IgD-negative memory B cell (primary cell): Measurements from ENCODE around the gene RNU6-8. TPM values are rescaled to one million over a fixed set of nuclear protein-coding genes. Genes with fewer than 3 reads are reported as not detected.

ENCODE experiments used
- H3K27ac Mint-ChIP-seq, 3 donors: one replicate each; pipeline ENCODE4 v1.8.0; 2020 to 2022; ENCODE audit warnings: mild to moderate bottlenecking in 3 of 3, mixed read lengths in 3 of 3, moderate library complexity in 1 of 3
- H3K27me3 Mint-ChIP-seq: one replicate; pipeline ENCODE4 v1.8.0; 2021; ENCODE audit warnings: mixed read lengths
- H3K36me3 Mint-ChIP-seq: one replicate; pipeline ENCODE4 v1.8.0; 2020; ENCODE audit warnings: mild to moderate bottlenecking, mixed read lengths
- H3K4me1 Mint-ChIP-seq, 3 donors: one replicate each; pipeline ENCODE4 v1.8.0; 2020 to 2022; ENCODE audit warnings: mixed read lengths in 3 of 3, mild to moderate bottlenecking in 1 of 3
- H3K4me3 Mint-ChIP-seq, 4 donors: one replicate each; pipeline ENCODE4 v1.8.0; 2020 to 2022; ENCODE audit warnings: mild to moderate bottlenecking in 4 of 4, mixed read lengths in 4 of 4, moderate library complexity in 3 of 4
- H3K9me3 Mint-ChIP-seq, 3 donors: one replicate each; pipeline ENCODE4 v1.8.0; 2020 to 2021; ENCODE audit warnings: mixed read lengths in 3 of 3, mild to moderate bottlenecking in 1 of 3
- polyA plus RNA-seq: library from polyadenylated mRNA; unstranded; fragments of 300-500 nt; fragmentation: Illumina TruSeq; gene quantifications from one replicate; pipeline ENCODE4 v1.2.3, GENCODE V29; 2021

The RNU6-8 gene
- polyA plus RNA-seq, 1 donor from 2014 or later = not detected

DNA sequence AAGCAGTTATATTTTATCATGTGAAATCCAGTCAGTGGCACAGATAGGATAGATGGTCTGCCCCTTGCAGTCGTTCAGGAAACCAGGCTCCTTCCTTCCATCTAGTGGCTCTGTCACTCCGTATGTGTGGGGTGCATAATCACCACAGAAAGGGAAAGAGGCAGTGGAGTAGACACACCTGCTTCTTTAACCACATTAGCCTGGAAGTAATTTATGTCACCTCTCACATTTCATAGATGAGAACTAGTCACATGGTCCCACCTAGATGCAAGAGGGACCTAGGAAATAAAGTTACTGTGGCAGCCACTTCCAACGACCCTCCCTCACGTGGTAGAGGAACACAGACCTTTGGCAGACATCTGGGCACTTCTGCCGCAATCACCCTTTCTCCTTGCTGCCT is 14.2 kb upstream of the RNU6-8 start:
- H3K36me3 Mint-ChIP-seq = peaks cover 3% of the 10 kb centered on the region
- H3K27ac Mint-ChIP-seq = no peak overlapping the region
- H3K4me1 Mint-ChIP-seq = no peaks in the 10 kb centered on the region
- peaks cover 2% of the 10 kb centered on the region for H3K27me3 Mint-ChIP-seq
- H3K4me3 Mint-ChIP-seq = no peak overlapping the region
- H3K9me3 Mint-ChIP-seq = peaks cover 0 to 2% (median 0%) of the 10 kb centered on the region in 3 donors

DNA sequence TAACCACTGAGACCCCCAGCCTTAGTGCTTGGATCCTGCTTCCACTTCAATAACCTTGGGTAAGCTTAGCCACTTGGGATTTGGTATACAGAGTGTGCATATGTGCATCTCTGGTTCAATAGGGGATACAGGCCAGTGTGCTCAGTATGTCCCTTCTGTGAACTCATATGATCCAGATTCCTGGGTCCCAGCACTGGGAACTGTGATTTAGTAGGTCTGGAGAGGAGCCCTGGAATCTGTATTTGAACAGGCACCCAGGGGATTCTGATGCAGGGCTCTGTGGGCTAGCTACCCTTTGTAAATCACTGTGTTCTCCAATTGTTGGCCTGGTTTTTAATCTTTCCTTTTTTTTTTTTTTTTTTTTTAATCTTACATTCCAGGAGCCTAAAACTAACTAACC is 9.8 kb upstream of the RNU6-8 start:
- peaks cover 3% of the 10 kb centered on the region for H3K36me3 Mint-ChIP-seq
- no peak overlapping the region for H3K4me3 Mint-ChIP-seq
- peaks cover 2% of the 10 kb centered on the region for H3K27me3 Mint-ChIP-seq
- H3K4me1 Mint-ChIP-seq = no peaks in the 10 kb centered on the region
- H3K27ac Mint-ChIP-seq = no peak overlapping the region
- H3K9me3 Mint-ChIP-seq = peaks cover 0 to 2% (median 2%) of the 10 kb centered on the region in 3 donors

DNA sequence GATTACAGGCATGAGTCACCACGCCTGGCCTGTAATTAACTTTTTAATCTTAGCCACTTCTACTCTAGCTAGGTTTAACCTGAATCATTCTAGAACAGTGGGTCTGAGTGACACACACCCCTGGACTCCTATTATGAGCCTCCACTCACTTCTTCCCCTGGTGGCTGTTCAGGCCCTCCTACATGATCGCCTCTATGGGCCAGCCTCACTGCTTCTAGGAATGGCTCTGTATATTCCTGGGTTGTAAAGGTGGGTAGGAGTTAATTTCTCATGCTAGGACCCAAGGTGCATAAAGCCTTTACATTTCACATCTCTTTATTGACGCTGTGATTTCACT is 8.0 kb upstream of the RNU6-8 start:
- H3K4me1 Mint-ChIP-seq = peaks cover 6% of the 10 kb centered on the region in 3 donors
- H3K27me3 Mint-ChIP-seq = peaks cover 4% of the 10 kb centered on the region

DNA sequence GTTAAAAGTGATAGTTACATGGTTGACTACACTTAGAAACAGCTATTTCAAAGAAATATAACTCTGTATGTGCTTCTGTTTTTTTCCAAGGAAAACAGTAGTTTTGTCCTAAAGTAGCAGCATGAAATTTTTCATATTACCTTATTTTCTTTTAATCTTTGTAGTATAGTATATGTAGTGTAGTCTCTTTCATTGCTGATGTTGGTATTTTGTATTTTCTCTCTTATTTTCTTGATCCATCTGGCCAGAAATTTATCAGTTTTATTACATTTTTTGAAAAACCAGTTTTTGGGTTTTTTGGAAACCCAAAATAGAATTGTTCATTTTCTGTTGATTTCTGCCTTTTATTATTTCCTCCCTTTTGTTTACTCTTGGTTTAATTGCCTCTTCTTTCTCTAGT is 6.4 kb upstream of the RNU6-8 start:
- Mint-ChIP-seq H3K27me3 (peaks cover 4% of the 10 kb centered on the region), H3K4me3 (no peak overlapping the region), H3K27ac (no peak overlapping the region), H3K4me1 (peaks cover 9 to 13% (median 10%) of the 10 kb centered on the region in 3 donors), H3K36me3 (no peaks in the 10 kb centered on the region), H3K9me3 (peaks cover 0 to 2% (median 0%) of the 10 kb centered on the region in 3 donors)

More for the DNA sequence above, 8.0 kb upstream of the RNU6-8 start:
- Mint-ChIP-seq H3K4me3 (no peak overlapping the region), H3K36me3 (no peaks in the 10 kb centered on the region), H3K27ac (no peak overlapping the region), H3K9me3 (peaks cover 0 to 2% (median 2%) of the 10 kb centered on the region in 3 donors)

DNA sequence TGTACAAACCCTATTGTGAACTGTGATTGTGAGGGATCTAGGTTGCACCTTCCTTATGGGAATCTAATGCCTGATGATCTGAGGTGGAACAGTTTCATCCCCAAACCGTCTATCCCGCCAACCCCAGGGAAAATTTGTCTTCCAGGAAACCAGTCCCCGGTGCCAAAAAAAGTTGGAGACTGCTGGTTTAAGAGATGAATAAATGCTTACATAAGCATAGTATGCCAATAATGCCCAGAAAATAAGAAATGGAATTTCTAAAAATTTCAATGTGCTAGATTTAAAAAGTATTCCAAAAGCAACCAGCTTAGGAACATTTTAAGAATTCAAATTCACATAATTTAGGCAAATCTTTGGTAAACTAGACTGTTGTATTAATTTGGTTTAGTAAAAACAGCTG is 5.4 kb upstream of the RNU6-8 start:
- peaks cover 4% of the 10 kb centered on the region for H3K27me3 Mint-ChIP-seq
- no peak overlapping the region for H3K27ac Mint-ChIP-seq
- H3K4me1 Mint-ChIP-seq = peaks cover 13 to 21% (median 16%) of the 10 kb centered on the region in 3 donors
- H3K9me3 Mint-ChIP-seq = peaks cover 0 to 2% (median 0%) of the 10 kb centered on the region in 3 donors
- no peak overlapping the region for H3K4me3 Mint-ChIP-seq
- no peaks in the 10 kb centered on the region for H3K36me3 Mint-ChIP-seq

DNA sequence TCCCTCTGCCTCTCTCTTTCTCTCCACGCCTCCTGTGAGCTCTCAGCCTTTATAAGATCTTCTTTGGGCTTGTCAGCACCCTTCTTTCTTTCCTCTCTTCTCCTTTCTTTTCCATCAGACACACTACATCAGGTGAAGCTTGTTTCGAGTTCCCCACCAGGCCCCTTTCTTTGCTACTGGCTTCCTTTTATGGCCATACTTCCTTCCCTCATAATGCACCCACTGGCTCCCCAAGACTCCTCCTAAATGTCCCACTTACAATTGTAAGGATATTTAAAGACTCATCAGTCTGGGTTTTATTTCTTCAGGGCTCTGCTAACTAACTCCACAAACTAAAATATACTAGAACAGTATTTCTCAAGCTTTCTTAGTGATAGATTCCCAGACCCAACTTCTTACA is 3.5 kb upstream of the RNU6-8 start:
- H3K4me3 Mint-ChIP-seq = peak overlapping the region in 1 of 4 donors; percentile 86
- peaks cover 25 to 30% (median 27%) of the 10 kb centered on the region in 3 donors for H3K4me1 Mint-ChIP-seq
- H3K36me3 Mint-ChIP-seq = peaks cover 1% of the 10 kb centered on the region
- peaks cover 0 to 2% (median 0%) of the 10 kb centered on the region in 3 donors for H3K9me3 Mint-ChIP-seq
- H3K27ac Mint-ChIP-seq = peak overlapping the region; percentile 11 to 91 (median 14)
- peaks cover 4% of the 10 kb centered on the region for H3K27me3 Mint-ChIP-seq

DNA sequence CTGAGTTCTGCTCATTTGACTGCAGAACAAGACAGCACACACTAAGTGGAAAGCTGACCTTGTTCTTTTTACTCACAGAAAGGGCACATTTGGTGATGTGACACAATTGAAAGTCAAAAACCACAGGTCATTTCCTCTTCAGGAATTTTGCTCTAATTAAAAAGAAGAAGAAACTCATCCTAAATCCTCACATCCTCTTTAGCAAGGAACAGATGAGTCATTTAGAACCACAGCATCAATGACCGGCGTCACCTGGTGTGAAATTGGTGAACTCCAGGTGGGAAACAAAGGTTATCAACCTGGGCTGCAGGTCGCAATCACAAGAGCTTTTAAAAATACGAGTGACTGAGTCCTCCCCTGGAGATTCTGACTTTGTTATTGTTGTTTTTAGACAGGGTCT is 2.9 kb upstream of the RNU6-8 start:
- peaks cover 0 to 2% (median 0%) of the 10 kb centered on the region in 3 donors for H3K9me3 Mint-ChIP-seq
- H3K4me1 Mint-ChIP-seq = peaks cover 25 to 30% (median 29%) of the 10 kb centered on the region in 3 donors
- peak overlapping the region in 2 of 4 donors; percentile 15 to 86 for H3K4me3 Mint-ChIP-seq
- peaks cover 1% of the 10 kb centered on the region for H3K36me3 Mint-ChIP-seq
- peak overlapping the region in 2 of 3 donors; percentile 11 to 91 for H3K27ac Mint-ChIP-seq
- H3K27me3 Mint-ChIP-seq = peaks cover 4% of the 10 kb centered on the region

DNA sequence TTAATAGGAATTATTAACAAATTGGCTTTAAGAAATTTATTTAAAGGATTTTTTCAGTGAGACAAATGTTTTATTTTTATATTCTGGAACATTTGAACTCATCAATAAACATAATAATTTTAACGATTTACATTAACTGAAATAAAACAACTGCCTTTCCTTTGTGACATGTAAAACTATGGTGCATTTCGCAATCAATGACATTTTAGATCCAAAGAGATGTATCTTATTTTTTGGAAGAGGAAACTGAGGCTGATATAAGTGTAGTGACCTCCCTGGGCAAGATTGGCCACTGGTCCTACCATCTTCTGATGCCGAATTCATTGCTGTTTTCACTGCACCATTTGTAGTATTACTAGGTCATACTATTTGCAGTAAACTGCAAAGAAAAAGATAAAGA is 2.5 kb upstream of the RNU6-8 start:
- peaks cover 0 to 2% (median 0%) of the 10 kb centered on the region in 3 donors for H3K9me3 Mint-ChIP-seq
- H3K4me1 Mint-ChIP-seq = peaks cover 25 to 33% (median 30%) of the 10 kb centered on the region in 3 donors
- H3K27me3 Mint-ChIP-seq = peaks cover 4% of the 10 kb centered on the region
- peaks cover 1% of the 10 kb centered on the region for H3K36me3 Mint-ChIP-seq
- H3K4me3 Mint-ChIP-seq = peak overlapping the region in 2 of 4 donors; percentile 15 to 86
- H3K27ac Mint-ChIP-seq = peak overlapping the region in 1 of 3 donors; percentile 91

DNA sequence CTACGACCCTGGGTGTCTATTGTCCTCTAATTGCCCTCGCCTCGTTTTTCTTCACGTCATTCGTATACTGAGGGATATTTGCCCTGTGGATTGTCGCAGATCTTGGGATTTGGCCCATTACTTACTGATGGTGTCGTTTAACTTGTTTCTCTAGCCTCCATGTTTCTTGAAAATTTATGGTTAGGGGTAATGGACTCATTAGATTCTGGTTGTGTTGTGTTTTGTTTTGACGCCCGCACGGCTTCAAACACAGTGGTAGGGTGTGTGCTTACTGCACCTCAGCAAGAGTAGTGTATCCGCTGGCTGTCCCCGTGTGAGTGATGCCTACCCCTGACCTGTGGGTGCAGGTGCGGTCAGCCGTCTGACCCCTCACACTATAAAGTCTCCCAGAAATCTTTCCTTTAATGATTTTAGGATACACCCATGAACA is 874 bp upstream of the RNU6-8 start:
- H3K36me3 Mint-ChIP-seq = peaks cover 1% of the 10 kb centered on the region
- H3K27ac Mint-ChIP-seq = peak overlapping the region; percentile 97 to 100 (median 99)
- no peaks in the 10 kb centered on the region for H3K9me3 Mint-ChIP-seq
- H3K4me1 Mint-ChIP-seq = peaks cover 31 to 42% (median 35%) of the 10 kb centered on the region in 3 donors
- peak overlapping the region; percentile 85 to 96 (median 94) for H3K4me3 Mint-ChIP-seq
- peaks cover 4% of the 10 kb centered on the region for H3K27me3 Mint-ChIP-seq

DNA sequence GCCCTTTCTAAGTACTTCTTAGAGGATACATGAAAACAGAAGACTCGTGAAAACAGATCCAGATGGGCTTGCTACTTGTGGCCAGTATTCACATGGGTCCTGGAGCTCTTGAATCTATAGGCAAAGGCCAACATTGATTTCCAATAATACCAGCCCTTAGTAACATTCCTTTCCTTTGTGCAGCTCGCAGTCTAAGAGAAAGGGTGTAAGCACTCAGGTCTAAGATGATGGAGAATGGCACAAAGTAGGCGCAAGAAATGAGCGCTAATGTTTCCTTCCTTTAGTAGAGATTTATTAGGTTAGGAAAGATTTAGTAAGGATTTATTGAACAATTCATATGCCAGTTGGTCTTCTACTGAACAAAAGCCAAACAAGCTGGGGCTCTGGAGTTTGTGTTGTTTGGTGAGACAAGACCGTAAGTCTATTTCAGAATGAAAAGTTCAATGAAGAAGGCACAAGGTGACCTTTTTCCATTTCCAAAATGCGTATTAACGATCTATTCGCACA is 525 bp downstream of the RNU6-8 start:
- Mint-ChIP-seq H3K4me1 (peaks cover 31 to 42% (median 35%) of the 10 kb centered on the region in 3 donors), H3K27ac (peak overlapping the region; percentile 97 to 100 (median 99)), H3K36me3 (peaks cover 1% of the 10 kb centered on the region), H3K9me3 (no peaks in the 10 kb centered on the region), H3K27me3 (peaks cover 4% of the 10 kb centered on the region), H3K4me3 (peak overlapping the region; percentile 85 to 96 (median 94))

DNA sequence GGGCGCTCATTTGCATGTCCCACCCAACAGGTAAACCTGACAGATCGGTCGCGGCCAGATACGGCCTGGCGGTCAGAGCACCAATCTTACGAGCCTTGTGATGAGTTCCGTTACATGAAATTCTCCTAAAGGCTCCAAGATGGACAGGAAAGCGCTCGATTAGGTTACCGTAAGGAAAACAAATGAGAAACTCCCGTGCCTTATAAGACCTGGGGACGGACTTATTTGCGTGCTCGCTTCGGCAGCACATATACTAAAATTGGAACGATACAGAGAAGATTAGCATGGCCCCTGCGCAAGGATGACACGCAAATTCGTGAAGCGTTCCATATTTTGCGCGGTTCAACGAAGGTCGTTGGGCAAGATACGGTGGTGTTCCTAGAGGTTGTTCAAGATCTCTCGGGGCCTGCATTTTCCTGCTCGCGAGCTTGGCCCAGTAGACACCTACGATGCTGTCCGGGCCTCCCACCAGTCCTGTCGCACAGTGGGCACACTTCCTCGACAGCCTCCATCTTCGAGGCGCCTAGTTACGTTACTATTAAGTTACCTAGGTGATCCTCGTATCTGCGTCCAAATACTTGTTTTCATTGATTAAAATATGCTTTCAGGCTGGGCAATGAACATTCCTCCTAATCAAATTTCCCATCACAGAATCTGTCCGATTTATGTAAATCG is 1.1 kb downstream of the RNU6-8 start, which contains the start of gene RNU6-7:
Gene RNU6-7, plus strand, starts transcription at position 230 of the 675 bp plus-strand sequence.
- Mint-ChIP-seq H3K27me3 (peaks cover 4% of the 10 kb centered on the region), H3K9me3 (no peaks in the 10 kb centered on the region), H3K36me3 (peaks cover 1% of the 10 kb centered on the region), H3K27ac (peak within 1 kb of the TSS; percentile 97 to 100 (median 99)), H3K4me1 (peaks cover 31 to 42% (median 35%) of the 10 kb centered on the region in 3 donors), H3K4me3 (peak within 1 kb of the TSS; percentile 85 to 96 (median 94))

DNA sequence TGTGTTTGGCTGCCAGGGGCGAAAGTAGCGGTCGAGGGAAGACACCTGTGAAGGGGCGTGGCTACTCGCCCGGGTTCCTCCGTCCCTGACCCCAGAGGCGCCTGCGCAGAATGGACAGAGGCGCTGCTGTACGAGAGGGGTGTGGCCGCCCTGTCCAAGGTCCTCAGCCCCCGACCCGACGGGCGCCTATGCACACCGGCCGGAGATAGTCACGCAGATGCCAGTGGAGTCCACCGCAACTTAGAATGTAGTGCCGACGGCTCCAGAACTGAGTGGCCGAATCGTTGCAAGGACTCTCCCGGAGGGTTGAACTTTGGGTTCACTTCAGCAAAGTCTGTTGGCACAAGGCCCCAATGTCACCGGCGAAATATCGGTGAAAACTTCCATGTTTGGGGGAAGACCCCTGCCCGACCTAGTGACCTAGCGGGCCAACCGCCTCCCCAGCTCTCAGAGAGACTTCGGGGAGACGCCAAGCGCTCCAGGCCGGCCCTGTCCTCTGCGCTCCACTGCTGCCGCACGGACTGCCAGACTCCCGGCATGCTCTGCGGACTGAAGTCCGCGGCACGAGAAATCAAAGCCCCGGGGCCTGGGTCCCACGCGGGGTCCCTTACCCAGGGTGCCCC is 1.8 kb downstream of the RNU6-8 start:
- H3K36me3 Mint-ChIP-seq = peaks cover 1% of the 10 kb centered on the region
- H3K9me3 Mint-ChIP-seq = no peaks in the 10 kb centered on the region
- H3K4me3 Mint-ChIP-seq = peak overlapping the region; percentile 85 to 96 (median 94)
- peak overlapping the region; percentile 97 to 100 (median 99) for H3K27ac Mint-ChIP-seq
- peaks cover 27 to 36% (median 31%) of the 10 kb centered on the region in 3 donors for H3K4me1 Mint-ChIP-seq
- H3K27me3 Mint-ChIP-seq = peaks cover under 1% of the 10 kb centered on the region

DNA sequence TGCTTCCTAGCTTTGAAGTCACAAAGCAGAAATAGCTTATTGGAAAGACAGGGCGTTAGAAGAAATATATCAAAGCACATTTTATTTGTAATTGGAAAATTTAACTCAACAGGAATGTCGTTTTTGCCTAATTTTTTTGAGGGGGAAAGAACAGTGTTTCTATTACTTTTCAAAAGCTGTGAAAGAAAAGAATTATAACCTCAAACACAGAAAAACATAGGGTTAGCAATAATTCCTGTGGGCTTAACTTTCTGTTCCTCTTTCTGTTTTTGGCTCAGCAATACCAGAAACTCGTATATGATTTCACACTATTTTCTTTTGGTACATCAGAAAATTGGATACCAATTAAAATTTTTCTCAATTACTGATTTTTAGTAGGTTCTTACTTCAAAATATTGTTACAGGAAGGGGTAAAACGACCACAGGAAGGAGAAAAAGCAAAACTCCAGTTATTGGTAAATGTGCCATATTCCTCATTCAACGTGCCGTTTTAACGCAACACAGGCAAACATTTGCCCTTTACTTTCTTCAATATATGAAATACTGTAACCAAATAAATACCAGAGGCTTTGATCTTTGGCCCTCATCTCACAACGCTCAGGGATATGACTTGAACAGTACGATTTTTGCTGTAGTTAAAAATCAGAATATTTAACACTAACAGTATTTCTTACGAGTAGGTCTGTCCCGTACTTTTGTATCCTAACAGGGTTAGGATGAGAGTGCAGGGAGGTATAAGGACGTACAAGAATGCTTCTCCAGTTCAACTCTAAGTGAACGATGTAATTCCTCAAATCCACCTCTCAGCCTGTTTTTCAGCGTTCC is 2.5 kb downstream of the RNU6-8 start:
- Mint-ChIP-seq H3K27me3 (no peaks in the 10 kb centered on the region), H3K36me3 (peaks cover 3% of the 10 kb centered on the region), H3K27ac (peak overlapping the region; percentile 97 to 100 (median 99)), H3K4me1 (peaks cover 24 to 35% (median 26%) of the 10 kb centered on the region in 3 donors), H3K9me3 (no peaks in the 10 kb centered on the region), H3K4me3 (peak overlapping the region; percentile 85 to 96 (median 94))

DNA sequence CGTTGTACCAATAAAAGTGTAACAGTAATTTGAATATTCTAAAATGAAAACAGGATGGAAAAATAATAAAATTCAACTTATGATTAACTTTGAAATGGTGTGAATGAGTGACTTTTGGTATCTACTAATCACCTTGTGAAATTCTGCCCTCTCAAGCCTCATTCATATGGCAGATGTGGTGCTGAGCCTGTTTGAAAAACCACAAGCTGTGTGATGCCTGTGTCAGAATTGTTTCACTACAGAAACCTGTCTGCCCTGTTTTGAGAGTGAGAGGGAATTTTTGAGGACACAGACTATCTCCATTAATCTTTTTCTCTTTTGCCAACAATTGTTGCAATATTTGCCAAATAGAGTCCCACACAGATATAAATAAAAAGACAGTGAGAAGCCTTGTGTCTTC is 5.2 kb downstream of the RNU6-8 start:
- Mint-ChIP-seq H3K27ac (no peak overlapping the region), H3K27me3 (no peaks in the 10 kb centered on the region), H3K9me3 (no peaks in the 10 kb centered on the region), H3K4me1 (peaks cover 16 to 27% (median 17%) of the 10 kb centered on the region in 3 donors), H3K4me3 (no peak overlapping the region), H3K36me3 (peaks cover 2% of the 10 kb centered on the region)
